Spinal cord (tissue), 10 donors: Measurements from ENCODE around the gene CUTA. TPM values are rescaled to one million over a fixed set of nuclear protein-coding genes. Genes with fewer than 3 reads are reported as not detected.

Experiments used
- DNase-seq, 6 donors: peaks; one replicate each; pipeline versions ENCODE4 v3.0.0 to v3.0.0-alpha.2; 2013 to 2015; ENCODE audit warnings: low spot score in 6 of 6, low read depth in 4 of 6
- H3K27ac ChIP-seq: one replicate; pipeline ENCODE4 v1.5.1; 2013; ENCODE audit warnings: low read depth, low read length, control low read depth
- H3K27me3 ChIP-seq: one replicate; pipeline ENCODE4 v1.6.1; 2013; ENCODE audit warnings: low read length; ENCODE audit not compliant: control insufficient read depth, insufficient read depth
- H3K36me3 ChIP-seq: one replicate; pipeline ENCODE4 v1.6.1; 2013; ENCODE audit warnings: low read length; ENCODE audit not compliant: control insufficient read depth, insufficient read depth
- H3K4me1 ChIP-seq: one replicate; pipeline ENCODE4 v1.6.1; 2013; ENCODE audit warnings: low read length; ENCODE audit not compliant: control insufficient read depth, insufficient read depth
- H3K4me3 ChIP-seq: one replicate; pipeline ENCODE4 v1.5.1; 2013; ENCODE audit warnings: low read depth, low read length, control low read depth
- H3K9me3 ChIP-seq: one replicate; pipeline ENCODE4 v1.6.1; 2013; ENCODE audit warnings: low read length; ENCODE audit not compliant: control insufficient read depth, insufficient read depth
- WGBS: methylation state at CpG from one replicate; pipeline ENCODE4 v1.1.5; 2013; ENCODE audit warnings: missing lambda C conversion rate; ENCODE audit not compliant: insufficient coverage; 5-methylcytosine and 5-hydroxymethylcytosine counted together
- polyA plus RNA-seq, 2 donors: library from polyadenylated mRNA; unstranded; fragments of 120-200 nt; gene quantifications; one replicate each; pipeline ENCODE4 v1.2.1, GENCODE V29; 2013; ENCODE audit not compliant: insufficient read length in 2 of 2
- total RNA-seq, 2 donors: library from RNA; depleted of rRNA in 1 of 2; stranded (reverse); fragments of 120-200 nt in 1 of 2; fragments of >200 nt in 1 of 2; gene quantifications; one replicate each; pipeline versions ENCODE4 v1.2.3 to v1.2.4, GENCODE V29; 2013 to 2014
- donor health status: healthy.

Gene CUTA
- total and polyA plus RNA-seq, 4 donors = 64.9 to 241 (median 206) TPM

GRCh38 chr6:33440649-33441309, 22.9 kb upstream of the CUTA start:
- H3K27ac ChIP-seq = no peak overlapping the region
- H3K9me3 ChIP-seq = no peaks in the 10 kb centered on the region
- no peaks in the 10 kb centered on the region for H3K4me1 ChIP-seq
- WGBS = 80% methylated on average over 13 of the region's 19 CpGs
- no peak for DNase-seq
- H3K36me3 ChIP-seq = peaks cover 89% of the 10 kb centered on the region
- no peak overlapping the region for H3K4me3 ChIP-seq
- H3K27me3 ChIP-seq = no peaks in the 10 kb centered on the region

DNA sequence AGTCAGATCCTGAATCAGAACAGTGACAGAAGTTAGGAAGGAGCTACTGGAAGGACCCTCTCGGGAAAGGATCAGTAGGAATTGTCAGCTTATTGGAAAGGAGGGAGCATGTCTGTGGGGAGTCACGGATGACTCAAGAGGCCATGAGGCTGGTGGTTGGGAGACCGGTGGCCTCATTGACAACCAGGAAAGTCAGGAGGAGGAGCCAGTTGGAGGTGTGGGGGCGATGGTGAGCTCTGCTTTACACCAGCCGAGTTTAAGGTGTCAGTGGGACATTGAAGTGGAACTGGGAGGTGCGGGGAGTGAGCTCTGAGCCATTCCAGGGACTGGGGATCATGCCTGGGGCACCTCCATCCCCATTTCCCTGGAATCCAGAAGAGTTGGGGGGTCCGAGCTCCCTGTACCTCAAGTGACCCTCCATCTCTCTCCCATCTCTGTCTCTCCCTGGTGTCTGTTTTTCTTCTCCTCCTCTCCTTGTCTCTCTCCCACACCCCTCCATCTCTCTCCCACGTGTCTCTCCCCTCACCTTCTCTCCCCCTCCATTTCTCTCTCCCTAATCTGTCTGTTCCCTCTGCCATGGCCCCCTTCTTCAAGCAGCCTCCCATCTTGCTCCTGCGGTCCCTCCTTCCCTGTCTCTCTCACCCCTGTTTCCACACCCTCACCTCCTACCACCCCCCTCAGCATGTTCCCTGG, 22.2 kb upstream of the CUTA start:
- Histone ChIP-seq H3K4me1 (no peaks in the 10 kb centered on the region), H3K27ac (no peak overlapping the region), H3K9me3 (no peaks in the 10 kb centered on the region), H3K27me3 (no peaks in the 10 kb centered on the region), H3K4me3 (no peak overlapping the region), H3K36me3 (peaks cover 92% of the 10 kb centered on the region)
- DNase-seq = no peak
- 81% methylated on average over 7 of the region's 9 CpGs for WGBS

- Histone ChIP-seq H3K27me3 (no peaks in the 10 kb centered on the region), H3K36me3 (peaks cover 94% of the 10 kb centered on the region), H3K9me3 (no peaks in the 10 kb centered on the region), H3K27ac (no peak overlapping the region), H3K4me1 (no peaks in the 10 kb centered on the region), H3K4me3 (no peak overlapping the region)
- WGBS = 94% methylated on average over 2 of the region's 3 CpGs
- DNase-seq = no peak
Measured at GRCh38 chr6:33438978-33439594, 21.2 kb upstream of the CUTA start.

DNA sequence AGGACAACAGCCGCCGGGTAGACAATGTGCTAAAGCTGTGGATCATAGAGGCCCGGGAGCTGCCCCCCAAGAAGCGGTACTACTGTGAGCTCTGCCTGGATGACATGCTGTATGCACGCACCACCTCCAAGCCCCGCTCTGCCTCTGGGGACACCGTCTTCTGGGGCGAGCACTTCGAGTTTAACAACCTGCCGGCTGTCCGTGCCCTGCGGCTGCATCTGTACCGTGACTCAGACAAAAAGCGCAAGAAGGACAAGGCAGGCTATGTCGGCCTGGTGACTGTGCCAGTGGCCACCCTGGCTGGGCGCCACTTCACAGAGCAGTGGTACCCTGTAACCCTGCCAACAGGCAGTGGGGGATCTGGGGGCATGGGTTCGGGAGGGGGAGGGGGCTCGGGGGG, 19.8 kb upstream of the CUTA start:
- H3K27me3 ChIP-seq = no peaks in the 10 kb centered on the region
- WGBS = 88% methylated on average over 16 of the region's 18 CpGs
- no peak for DNase-seq
- no peak overlapping the region for H3K4me3 ChIP-seq
- no peaks in the 10 kb centered on the region for H3K9me3 ChIP-seq
- H3K36me3 ChIP-seq = peaks cover 91% of the 10 kb centered on the region
- H3K4me1 ChIP-seq = peaks cover 8% of the 10 kb centered on the region
- no peak overlapping the region for H3K27ac ChIP-seq

- Histone ChIP-seq H3K9me3 (no peaks in the 10 kb centered on the region), H3K4me3 (no peak overlapping the region), H3K36me3 (peaks cover 75% of the 10 kb centered on the region), H3K4me1 (peaks cover 32% of the 10 kb centered on the region), H3K27ac (no peak overlapping the region), H3K27me3 (no peaks in the 10 kb centered on the region)
- DNase-seq = no peak
- 67% methylated on average over 1 of the region's 4 CpGs for WGBS
Measured at GRCh38 chr6:33434961-33435360, 17.1 kb upstream of the CUTA start.

GRCh38 chr6:33433544-33434191, 15.8 kb upstream of the CUTA start:
- no peak overlapping the region for H3K27ac ChIP-seq
- no peak for DNase-seq
- whole genome bisulfite sequencing = 16% methylated on average over 14 of the region's 17 CpGs
- H3K27me3 ChIP-seq = no peaks in the 10 kb centered on the region
- H3K4me1 ChIP-seq = peaks cover 42% of the 10 kb centered on the region
- no peaks in the 10 kb centered on the region for H3K9me3 ChIP-seq
- peaks cover 66% of the 10 kb centered on the region for H3K36me3 ChIP-seq
- no peak overlapping the region for H3K4me3 ChIP-seq

- no peak for DNase-seq
- 100% methylated on average over 1 of the region's 1 CpG for WGBS
- H3K9me3 ChIP-seq = no peaks in the 10 kb centered on the region
- H3K27me3 ChIP-seq = no peaks in the 10 kb centered on the region
- no peak overlapping the region for H3K27ac ChIP-seq
- peaks cover 47% of the 10 kb centered on the region for H3K4me1 ChIP-seq
- H3K36me3 ChIP-seq = peaks cover 60% of the 10 kb centered on the region
- no peak overlapping the region for H3K4me3 ChIP-seq
Measured at GRCh38 chr6:33433001-33433543, 15.2 kb upstream of the CUTA start.

DNA sequence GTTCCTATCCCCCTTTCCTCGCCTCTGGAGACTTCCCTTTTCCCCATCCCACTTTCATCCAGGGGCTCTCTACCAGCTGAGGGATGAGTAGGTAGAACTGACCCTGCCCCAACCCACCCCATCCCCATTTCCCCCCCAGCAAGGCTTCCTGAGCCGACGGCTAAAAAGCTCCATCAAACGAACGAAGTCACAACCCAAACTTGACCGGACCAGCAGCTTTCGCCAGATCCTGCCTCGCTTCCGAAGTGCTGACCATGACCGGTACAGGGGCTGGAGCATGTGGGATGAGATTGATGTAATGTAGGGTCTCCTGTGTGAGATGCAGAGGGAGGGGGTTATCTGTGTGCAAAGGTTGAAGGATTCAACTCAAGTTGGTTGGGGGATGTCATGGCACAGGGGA, 14.6 kb upstream of the CUTA start:
- Histone ChIP-seq H3K4me1 (peaks cover 48% of the 10 kb centered on the region), H3K27me3 (no peaks in the 10 kb centered on the region), H3K36me3 (peaks cover 54% of the 10 kb centered on the region), H3K27ac (no peak overlapping the region), H3K4me3 (no peak overlapping the region), H3K9me3 (no peaks in the 10 kb centered on the region)
- DNase-seq = no peak
- WGBS = 70% methylated on average over 5 of the region's 10 CpGs

- no CpG with 5 or more reads among the region's 12 CpGs for WGBS
- Histone ChIP-seq H3K9me3 (no peaks in the 10 kb centered on the region), H3K27ac (no peak overlapping the region), H3K36me3 (peaks cover 49% of the 10 kb centered on the region), H3K4me3 (no peak overlapping the region), H3K27me3 (no peaks in the 10 kb centered on the region), H3K4me1 (peaks cover 53% of the 10 kb centered on the region)
- no peak for DNase-seq
Measured at GRCh38 chr6:33431880-33432541, 14.1 kb upstream of the CUTA start.
